ENCODE measurements around the gene ZBTB7C. TPM values are rescaled to one million over a fixed set of nuclear protein-coding genes. Genes with fewer than 3 reads are reported as not detected.

ZBTB7C gene
- total and polyA plus RNA-seq, 2 donors (not counting 1 experiment from before 2014, with no cell fraction given): not detected

DNA sequence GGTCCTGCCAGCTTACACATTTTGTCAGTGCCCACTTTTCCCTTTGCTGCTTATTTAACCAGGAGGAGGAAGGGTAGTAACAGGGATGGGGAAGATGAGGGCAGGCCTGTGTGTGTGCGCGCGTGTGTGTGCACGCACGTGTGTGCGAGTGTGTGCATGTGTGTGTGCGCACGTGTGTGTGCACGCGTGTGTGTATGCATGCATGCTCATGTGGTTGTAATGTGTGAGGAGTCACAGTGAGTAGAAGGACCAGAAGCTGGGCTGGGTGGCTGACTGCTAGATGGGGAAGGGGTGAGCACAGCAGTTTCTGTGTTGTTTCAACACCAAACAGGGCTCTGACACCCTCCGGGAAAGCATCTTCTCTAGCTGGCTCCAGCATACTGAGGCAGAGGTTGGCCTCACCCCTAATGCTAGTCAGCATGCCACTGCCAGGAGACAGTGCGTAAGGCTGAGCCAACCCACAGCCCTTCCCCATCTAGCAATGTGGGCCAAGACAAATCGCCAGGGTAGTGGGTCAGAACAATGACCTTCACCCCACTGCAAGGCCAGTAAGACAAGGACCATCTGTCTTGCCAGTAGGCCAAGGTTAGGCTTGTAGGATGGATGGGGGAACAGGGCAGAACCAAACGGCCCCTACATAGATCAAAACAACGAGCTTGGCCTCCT is 260.0 kb downstream of the ZBTB7C start:
- no peak for ATAC-seq (ENCODE audit: low read depth)
- Histone ChIP-seq H3K79me2 (ENCODE audit: control insufficient read depth, insufficient read depth, low read length) (no peaks in the 10 kb centered on the region), H3K9me3 (ENCODE audit: control extremely low read depth in 1 of 3, control insufficient read depth in 2 of 3, insufficient read depth in 1 of 3, low read length in 2 of 3) (no peaks in the 10 kb centered on the region), H3K36me3 (replicated peaks in 1 of 2; ENCODE audit: control extremely low read depth in 1 of 2, control insufficient read depth in 1 of 2, extremely low read depth in 1 of 2, insufficient read depth in 2 of 2, low read length in 1 of 2) (no peaks in the 10 kb centered on the region), H3K4me2 (replicated peaks; ENCODE audit: low read depth, low read length, poor library complexity, severe bottlenecking) (no peak overlapping the region), H3K4me1 (ENCODE audit: control insufficient read depth in 2 of 2, insufficient read depth in 2 of 2, low read length in 2 of 2) (no peaks in the 10 kb centered on the region), H3K27ac (ENCODE audit: low read length in 2 of 2) (no peak overlapping the region), H3K9ac (ENCODE audit: low read length) (no peak overlapping the region), H2AFZ (ENCODE audit: insufficient read depth, low read depth, low read length, poor library complexity, severe bottlenecking) (no peak overlapping the region), H3K27me3 (replicated peaks in 1 of 4; ENCODE audit: control extremely low read depth in 1 of 4, control insufficient read depth in 3 of 4, insufficient read depth in 4 of 4, low read length in 3 of 4) (no peaks in the 10 kb centered on the region), H3K4me3 (ENCODE audit: control extremely low read depth in 1 of 5, extremely low read depth in 1 of 5, insufficient read depth in 1 of 5, low read depth in 2 of 5, low read length in 4 of 5) (no peak overlapping the region), H4K20me1 (ENCODE audit: control insufficient read depth, insufficient read depth, low read length, poor library complexity, severe bottlenecking) (no peaks in the 10 kb centered on the region)
- no peak overlapping the region for H3K4me3 Mint-ChIP-seq
- H3K9me3 Mint-ChIP-seq (ENCODE audit: insufficient read depth): no peaks in the 10 kb centered on the region
- POLR2A ChIA-PET: no interaction called here
- H3K27ac Mint-ChIP-seq: no peak overlapping the region
- TF ChIP-seq, protein P1, sequence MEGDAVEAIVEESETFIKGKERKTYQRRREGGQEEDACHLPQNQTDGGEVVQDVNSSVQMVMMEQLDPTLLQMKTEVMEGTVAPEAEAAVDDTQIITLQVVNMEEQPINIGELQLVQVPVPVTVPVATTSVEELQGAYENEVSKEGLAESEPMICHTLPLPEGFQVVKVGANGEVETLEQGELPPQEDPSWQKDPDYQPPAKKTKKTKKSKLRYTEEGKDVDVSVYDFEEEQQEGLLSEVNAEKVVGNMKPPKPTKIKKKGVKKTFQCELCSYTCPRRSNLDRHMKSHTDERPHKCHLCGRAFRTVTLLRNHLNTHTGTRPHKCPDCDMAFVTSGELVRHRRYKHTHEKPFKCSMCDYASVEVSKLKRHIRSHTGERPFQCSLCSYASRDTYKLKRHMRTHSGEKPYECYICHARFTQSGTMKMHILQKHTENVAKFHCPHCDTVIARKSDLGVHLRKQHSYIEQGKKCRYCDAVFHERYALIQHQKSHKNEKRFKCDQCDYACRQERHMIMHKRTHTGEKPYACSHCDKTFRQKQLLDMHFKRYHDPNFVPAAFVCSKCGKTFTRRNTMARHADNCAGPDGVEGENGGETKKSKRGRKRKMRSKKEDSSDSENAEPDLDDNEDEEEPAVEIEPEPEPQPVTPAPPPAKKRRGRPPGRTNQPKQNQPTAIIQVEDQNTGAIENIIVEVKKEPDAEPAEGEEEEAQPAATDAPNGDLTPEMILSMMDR (IDR thresholded peaks at IDR 0.05): no peak
- no peak for TF ChIP-seq EZH2 (IDR thresholded peaks at IDR 0.05; ENCODE audit: borderline replicate concordance, insufficient read depth, low read depth, low read length, poor library complexity, severe bottlenecking)
- H3K27me3 Mint-ChIP-seq: peaks cover 23% of the 10 kb centered on the region
- no peak for DNase-seq
- CTCF ChIA-PET: no interaction called here
- WGBS (ENCODE audit: insufficient coverage): 99% methylated on average over 12 of the region's 15 CpGs
- no peaks in the 10 kb centered on the region for H3K4me1 Mint-ChIP-seq
- intact Hi-C loops (cut with micrococcal nuclease): no loop called here

DNA sequence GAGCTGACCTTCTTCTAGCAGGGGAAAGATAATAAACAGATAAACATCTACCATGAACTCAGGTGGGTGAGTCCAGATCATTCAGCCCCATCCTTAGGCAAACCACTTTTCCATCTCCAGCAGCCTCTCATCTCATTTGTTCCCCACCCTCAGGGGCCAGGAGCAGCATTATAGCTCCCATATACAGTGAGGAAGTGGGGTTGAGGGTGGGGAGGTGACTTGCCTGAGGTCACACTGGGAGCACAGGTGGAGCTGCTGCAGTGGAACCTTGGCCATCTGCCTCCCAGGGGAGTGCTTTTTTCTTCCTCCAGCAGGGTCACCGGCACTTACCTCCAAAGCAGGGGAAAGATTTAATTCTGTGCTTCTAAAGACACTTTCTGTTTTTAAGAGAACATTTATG is 266.2 kb downstream of the ZBTB7C start:
- Mint-ChIP-seq H3K4me1 (no peaks in the 10 kb centered on the region), H3K4me3 (no peak overlapping the region), H3K27ac (no peak overlapping the region), H3K9me3 (ENCODE audit: insufficient read depth) (no peaks in the 10 kb centered on the region), H3K27me3 (peaks cover 33% of the 10 kb centered on the region)
- Histone ChIP-seq H3K27me3 (replicated peaks in 1 of 4; ENCODE audit: control extremely low read depth in 1 of 4, control insufficient read depth in 3 of 4, insufficient read depth in 4 of 4, low read length in 3 of 4) (peaks cover 0 to 9% (median 2%) of the 10 kb centered on the region in 4 experiments), H3K4me2 (replicated peaks; ENCODE audit: low read depth, low read length, poor library complexity, severe bottlenecking) (no peak overlapping the region), H3K9ac (ENCODE audit: low read length) (no peak overlapping the region), H3K79me2 (ENCODE audit: control insufficient read depth, insufficient read depth, low read length) (no peaks in the 10 kb centered on the region), H4K20me1 (ENCODE audit: control insufficient read depth, insufficient read depth, low read length, poor library complexity, severe bottlenecking) (no peaks in the 10 kb centered on the region), H3K36me3 (replicated peaks in 1 of 2; ENCODE audit: control extremely low read depth in 1 of 2, control insufficient read depth in 1 of 2, extremely low read depth in 1 of 2, insufficient read depth in 2 of 2, low read length in 1 of 2) (no peaks in the 10 kb centered on the region), H3K9me3 (ENCODE audit: control extremely low read depth in 1 of 3, control insufficient read depth in 2 of 3, insufficient read depth in 1 of 3, low read length in 2 of 3) (peaks cover 0 to under 1% (median 0%) of the 10 kb centered on the region in 3 donors), H3K27ac (ENCODE audit: low read length in 2 of 2) (no peak overlapping the region), H3K4me1 (ENCODE audit: control insufficient read depth in 2 of 2, insufficient read depth in 2 of 2, low read length in 2 of 2) (no peaks in the 10 kb centered on the region), H3K4me3 (ENCODE audit: control extremely low read depth in 1 of 5, extremely low read depth in 1 of 5, insufficient read depth in 1 of 5, low read depth in 2 of 5, low read length in 4 of 5) (no peak overlapping the region), H2AFZ (ENCODE audit: insufficient read depth, low read depth, low read length, poor library complexity, severe bottlenecking) (no peak overlapping the region)
- POLR2A ChIA-PET: no interaction called here
- DNase-seq (no peak), ATAC-seq (ENCODE audit: low read depth) (no peak)
- CTCF ChIA-PET: no interaction called here
- WGBS (ENCODE audit: insufficient coverage): no CpG with 5 or more reads among the region's 1 CpG
- no peak for TF ChIP-seq EZH2 (IDR thresholded peaks at IDR 0.05; ENCODE audit: borderline replicate concordance, insufficient read depth, low read depth, low read length, poor library complexity, severe bottlenecking)
- TF ChIP-seq, protein P1 (IDR thresholded peaks at IDR 0.05): no peak
- intact Hi-C loops (cut with micrococcal nuclease): no loop called here

Measured in B cell (primary cell).